Measurements from ENCODE around the gene ADCYAP1R1.
"Not testable (repeated sequence)": the region's sequence is repeated elsewhere in the genome, so short reads cannot be mapped to it uniquely, and the experiment has no call there.

Gene ADCYAP1R1

GRCh38 chr7:31134246-31135188 lies 82.4 kb downstream of the ADCYAP1R1 start:
- in situ Hi-C loops (cut with HindIII; ENCODE audit: low sequenced_read_pairs) = no loop called here
- peak; percentile 66 for TF ChIP-seq CTCF (IDR thresholded peaks at IDR 0.05; ENCODE audit: low read depth, low read length)
- peak; percentile 67 for DNase-seq (ENCODE audit: low read depth, low spot score)
- H3K4me3 ChIP-seq (ENCODE audit: low read depth, low read length) = no peak overlapping the region

GRCh38 chr7:31137234-31137633 lies 85.1 kb downstream of the ADCYAP1R1 start:
- no peak for DNase-seq (ENCODE audit: low read depth, low spot score)
- no peak overlapping the region for H3K4me3 ChIP-seq (ENCODE audit: low read depth, low read length)
- in situ Hi-C loops (cut with HindIII; ENCODE audit: low sequenced_read_pairs) = no loop called here
- no peak for TF ChIP-seq CTCF (IDR thresholded peaks at IDR 0.05; ENCODE audit: low read depth, low read length)

GRCh38 chr7:31145339-31145738 lies 93.2 kb downstream of the ADCYAP1R1 start:
- DNase-seq (ENCODE audit: low read depth, low spot score) = no peak
- no peak for TF ChIP-seq CTCF (IDR thresholded peaks at IDR 0.05; ENCODE audit: low read depth, low read length)
- in situ Hi-C loops (cut with HindIII; ENCODE audit: low sequenced_read_pairs) = no loop called here
- H3K4me3 ChIP-seq (ENCODE audit: low read depth, low read length) = no peak overlapping the region

GRCh38 chr7:31146030-31146429 lies 93.9 kb downstream of the ADCYAP1R1 start:
- DNase-seq (ENCODE audit: low read depth, low spot score) = no peak
- in situ Hi-C loops (cut with HindIII; ENCODE audit: low sequenced_read_pairs) = no loop called here
- TF ChIP-seq CTCF (IDR thresholded peaks at IDR 0.05; ENCODE audit: low read depth, low read length) = no peak

GRCh38 chr7:31146538-31146937 lies 94.4 kb downstream of the ADCYAP1R1 start:
- DNase-seq (ENCODE audit: low read depth, low spot score) = no peak
- no peak overlapping the region for H3K4me3 ChIP-seq (ENCODE audit: low read depth, low read length)
- in situ Hi-C loops (cut with HindIII; ENCODE audit: low sequenced_read_pairs) = no loop called here
- TF ChIP-seq CTCF (IDR thresholded peaks at IDR 0.05; ENCODE audit: low read depth, low read length) = no peak

More at GRCh38 chr7:31146030-31146429, 93.9 kb downstream of the ADCYAP1R1 start:
- H3K4me3 ChIP-seq (ENCODE audit: low read depth, low read length) = no peak overlapping the region

GRCh38 chr7:31151849-31152248 lies 99.7 kb downstream of the ADCYAP1R1 start:
- TF ChIP-seq CTCF (IDR thresholded peaks at IDR 0.05; ENCODE audit: low read depth, low read length) = no peak
- no peak for DNase-seq (ENCODE audit: low read depth, low spot score)
- in situ Hi-C loops (cut with HindIII; ENCODE audit: low sequenced_read_pairs) = no loop called here
- no peak overlapping the region for H3K4me3 ChIP-seq (ENCODE audit: low read depth, low read length)

- H3K4me3 ChIP-seq (ENCODE audit: low read depth, low read length); in situ Hi-C loops (cut with HindIII; ENCODE audit: low sequenced_read_pairs); DNase-seq (ENCODE audit: low read depth, low spot score): not testable (repeated sequence)
Measured at GRCh38 chr7:31153318-31153717, 101.2 kb downstream of the ADCYAP1R1 start.

Data from astrocyte of the spinal cord (primary cell).